B cell (primary cell): ENCODE results near the gene MUC3A. TPM values are rescaled to one million over a fixed set of nuclear protein-coding genes. Genes with fewer than 3 reads are reported as not detected.
"Not testable (repeated sequence)": the region's sequence is repeated elsewhere in the genome, so short reads cannot be mapped to it uniquely, and the experiment has no call there.

ENCODE experiments used
- ATAC-seq: fragments of 200-7000 bp; cut with Tn5 transposase; one replicate; pipeline ENCODE4 v1.10.0; 2021; ENCODE audit warnings: low read depth, mild to moderate bottlenecking, moderate number of reproducible peaks, moderate library complexity
- CTCF ChIA-PET: fragments of 350-600 bp; sonication (Branson Sonifier 250); formaldehyde crosslinking; loops from one replicate; lab custom pipeline; 2021; ENCODE audit warnings: antibody characterized with exemption, inconsistent platforms; lab: Charles Lee
- POLR2A ChIA-PET: fragments of 350-600 bp; sonication (Branson Sonifier 250); formaldehyde crosslinking; loops from one replicate; lab custom pipeline; 2021; ENCODE audit warnings: antibody characterized with exemption; lab: Charles Lee
- DNase-seq: peaks from one replicate; pipeline ENCODE4 v3.0.0; 2013
- H2AFZ ChIP-seq: 2 replicates; pipeline ENCODE4 v1.6.1; 2012; ENCODE audit warnings: mild to moderate bottlenecking, low read depth, low read length; ENCODE audit not compliant: insufficient read depth, poor library complexity, severe bottlenecking
- H3K27ac ChIP-seq, 2 donors: 1 replicate in 1 of 2; 2 replicates in 1 of 2; pipeline ENCODE4 v1.5.1; 2012 to 2013; ENCODE audit warnings: low read length in 2 of 2, mild to moderate bottlenecking in 2 of 2, moderate library complexity in 1 of 2
- H3K27me3 ChIP-seq, 4 experiments: fragments of 200-600 bp in 1 of 4; sonication (generic) in 1 of 4; replicated peaks in 1 of 4; 1 replicate in 2 of 4; 2 replicates in 2 of 4; pipeline versions ENCODE4 v1.6.1 to v1.7.0; 2013 to 2016; ENCODE audit warnings: low read length in 3 of 4, mild to moderate bottlenecking in 2 of 4, mixed read lengths in 1 of 4, moderate library complexity in 1 of 4; ENCODE audit not compliant: insufficient read depth in 4 of 4, control insufficient read depth in 3 of 4; ENCODE audit errors: control extremely low read depth in 1 of 4
- H3K36me3 ChIP-seq, 2 experiments: replicated peaks in 1 of 2; 1 replicate in 1 of 2; 2 replicates in 1 of 2; pipeline versions ENCODE4 v1.6.1 to v1.7.1; 2013; ENCODE audit warnings: low read length in 1 of 2; ENCODE audit not compliant: insufficient read depth in 2 of 2, control insufficient read depth in 1 of 2; ENCODE audit errors: control extremely low read depth in 1 of 2, extremely low read depth in 1 of 2
- H3K4me1 ChIP-seq, 2 donors: fragments of 200-600 bp in 1 of 2; sonication (generic) in 1 of 2; 1 replicate in 1 of 2; 2 replicates in 1 of 2; pipeline versions ENCODE4 v1.5.1 to v1.6.1; 2013 to 2017; ENCODE audit warnings: low read length in 2 of 2; ENCODE audit not compliant: control insufficient read depth in 2 of 2, insufficient read depth in 2 of 2
- H3K4me2 ChIP-seq: replicated peaks from 2 replicates; pipeline ENCODE3; 2012; ENCODE audit warnings: mild to moderate bottlenecking, low read depth, low read length; ENCODE audit not compliant: poor library complexity, severe bottlenecking
- H3K4me3 ChIP-seq, 5 experiments: fragments of 200-600 bp in 1 of 5; sonication (generic) in 1 of 5; 1 replicate in 3 of 5; 2 replicates in 2 of 5; pipeline versions ENCODE4 v1.5.1 to v1.7.0; 2011 to 2016; ENCODE audit warnings: low read length in 4 of 5, mild to moderate bottlenecking in 4 of 5, low read depth in 2 of 5, control low read depth in 1 of 5, moderate library complexity in 1 of 5; ENCODE audit not compliant: insufficient read depth in 1 of 5; ENCODE audit errors: control extremely low read depth in 1 of 5, extremely low read depth in 1 of 5
- H3K79me2 ChIP-seq: fragments of 200-600 bp; sonication (generic); one replicate; pipeline ENCODE4 v1.6.0; 2016; ENCODE audit warnings: low read length; ENCODE audit not compliant: control insufficient read depth, insufficient read depth
- H3K9ac ChIP-seq: fragments of 200-600 bp; sonication (generic); 2 replicates; pipeline ENCODE4 v1.6.1; 2017; ENCODE audit warnings: mild to moderate bottlenecking, low read length, moderate library complexity
- H3K9me3 ChIP-seq, 3 donors: one replicate each; pipeline versions ENCODE4 v1.6.1 to v1.7.1; 2013; ENCODE audit warnings: low read length in 2 of 3; ENCODE audit not compliant: control insufficient read depth in 2 of 3, insufficient read depth in 1 of 3; ENCODE audit errors: control extremely low read depth in 1 of 3
- H4K20me1 ChIP-seq: 2 replicates; pipeline ENCODE4 v1.6.0; 2012; ENCODE audit warnings: mild to moderate bottlenecking, low read length; ENCODE audit not compliant: insufficient read depth, control insufficient read depth, poor library complexity, severe bottlenecking
- H3K27ac Mint-ChIP-seq: one replicate; pipeline ENCODE4 v1.8.0; 2021; ENCODE audit warnings: mixed read lengths
- H3K27me3 Mint-ChIP-seq: one replicate; pipeline ENCODE4 v1.8.0; 2021; ENCODE audit warnings: mixed read lengths
- H3K4me1 Mint-ChIP-seq: one replicate; pipeline ENCODE4 v1.8.0; 2021; ENCODE audit warnings: mixed read lengths
- H3K4me3 Mint-ChIP-seq: one replicate; pipeline ENCODE4 v1.8.0; 2021; ENCODE audit warnings: mixed read lengths
- H3K9me3 Mint-ChIP-seq: one replicate; pipeline ENCODE4 v1.8.0; 2022; ENCODE audit warnings: mixed read lengths; ENCODE audit not compliant: insufficient read depth
- CTCF ChIP-seq: fragments of 200-600 bp; IDR thresholded peaks from one replicate; pipeline ENCODE4 v1.8.0; 2022; ENCODE audit warnings: antibody characterized with exemption, mild to moderate bottlenecking
- EZH2 ChIP-seq: IDR thresholded peaks from 2 replicates; pipeline ENCODE4 v1.6.1; 2012; ENCODE audit warnings: borderline replicate concordance, low read depth, mild to moderate bottlenecking, moderate library complexity, low read length; ENCODE audit not compliant: insufficient read depth, poor library complexity, severe bottlenecking
- WGBS: methylation state at CpG from one replicate; pipeline ENCODE4 v1.1.5; 2013; ENCODE audit warnings: missing lambda C conversion rate; ENCODE audit not compliant: insufficient coverage; 5-methylcytosine and 5-hydroxymethylcytosine counted together
- intact Hi-C: fragments of 100-400 bp; cut with micrococcal nuclease; formaldehyde crosslinking; loops from one replicate; pipeline ENCODE4 v1.10.0; 2022
- polyA plus RNA-seq: library from polyadenylated mRNA; depleted of rRNA; stranded (reverse); fragments of >200 nt; gene quantifications from 2 replicates; pipeline ENCODE4 v1.2.3, GENCODE V29; 2012
- total RNA-seq, 2 donors: library from RNA; stranded (reverse); fragments of 120-200 nt in 1 of 2; gene quantifications; 1 replicate in 1 of 2; 2 replicates in 1 of 2; pipeline versions ENCODE4 v1.2.3 to v1.2.4, GENCODE V29; 2013 to 2022

MUC3A gene
- total and polyA plus RNA-seq, 2 donors (not counting 1 experiment from before 2014, with no cell fraction given): not detected

GRCh38 chr7:100936167-100936566 lies 13.2 kb upstream of the MUC3A start:
- H3K4me3 Mint-ChIP-seq, H3K9me3 Mint-ChIP-seq, H2AFZ ChIP-seq, CTCF ChIA-PET, H3K79me2 ChIP-seq, H4K20me1 ChIP-seq, H3K36me3 ChIP-seq, DNase-seq, H3K4me1 ChIP-seq, H3K27ac Mint-ChIP-seq, H3K27ac ChIP-seq, H3K27me3 ChIP-seq, H3K4me1 Mint-ChIP-seq, H3K4me2 ChIP-seq, H3K9ac ChIP-seq, ATAC-seq, intact Hi-C loops, H3K4me3 ChIP-seq: not testable (repeated sequence)
- peaks cover 2 to 42% (median 3%) of the 10 kb centered on the region in 3 donors for H3K9me3 ChIP-seq
- WGBS: 98% methylated on average over 5 of the region's 7 CpGs
- POLR2A ChIA-PET: interaction anchor here (0.7 kb wide), 1 partner anchor 21 kb away, joined by 3 read pairs; no protein-coding TSS in a partner anchor
- H3K27me3 Mint-ChIP-seq: peaks cover 13% of the 10 kb centered on the region

DNA sequence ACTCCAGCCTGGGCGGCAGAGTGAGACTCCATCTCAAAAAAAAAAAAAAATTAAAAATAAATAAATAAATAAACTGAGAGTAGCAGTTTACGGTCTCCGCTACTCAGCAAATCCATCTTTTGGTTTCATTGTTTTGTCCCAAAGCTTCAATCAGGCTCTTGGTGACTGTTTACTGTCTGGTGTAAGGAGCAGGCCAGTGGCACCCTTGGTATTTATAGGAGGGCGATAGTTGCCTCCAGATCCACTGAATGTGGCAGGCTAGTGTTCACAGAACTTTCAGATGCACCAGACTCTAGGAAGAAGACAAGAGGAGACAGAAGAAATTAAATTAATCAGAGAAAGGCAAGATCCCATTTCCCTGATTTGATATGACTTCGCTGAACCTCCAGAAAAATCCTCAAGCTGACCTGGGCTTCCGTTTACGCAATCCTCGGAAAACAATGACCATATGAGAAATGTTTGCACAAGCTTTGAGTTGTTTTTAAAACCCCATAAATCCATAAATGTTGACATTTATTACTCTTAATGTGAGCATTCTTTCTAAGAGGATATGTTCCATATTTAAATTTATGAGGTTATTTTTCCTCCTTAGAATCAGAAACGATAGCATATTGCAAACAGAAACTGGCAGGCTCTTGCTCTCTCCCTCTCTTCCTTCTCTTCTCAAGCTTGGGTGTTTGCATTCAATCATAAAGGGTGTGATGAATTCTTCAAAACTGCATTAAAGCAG lies 7.1 kb upstream of the MUC3A start:
- POLR2A ChIA-PET: no interaction called here
- Mint-ChIP-seq H3K27ac (no peak overlapping the region), H3K4me1 (no peaks in the 10 kb centered on the region)

More for the DNA sequence above, 7.1 kb upstream of the MUC3A start:
- WGBS: 93% methylated on average over 3 of the region's 9 CpGs
- Histone ChIP-seq H3K9ac (no peak overlapping the region), H3K9me3 (peaks cover 2 to 26% (median 6%) of the 10 kb centered on the region in 3 donors), H3K79me2 (no peaks in the 10 kb centered on the region), H2AFZ (no peak overlapping the region), H4K20me1 (no peaks in the 10 kb centered on the region), H3K4me1 (no peaks in the 10 kb centered on the region), H3K36me3 (no peaks in the 10 kb centered on the region), H3K27ac (no peak overlapping the region), H3K27me3 (peaks cover 0 to 11% (median 0%) of the 10 kb centered on the region in 4 experiments), H3K4me2 (no peak overlapping the region), H3K4me3 (no peak overlapping the region)
- no peak for TF ChIP-seq EZH2
- no peak for TF ChIP-seq CTCF
- CTCF ChIA-PET: no interaction called here
- DNase-seq (no peak), ATAC-seq (no peak)
- H3K9me3 Mint-ChIP-seq: peaks cover 6% of the 10 kb centered on the region
- H3K27me3 Mint-ChIP-seq: peaks cover 26% of the 10 kb centered on the region
- intact Hi-C loops: no loop called here
- H3K4me3 Mint-ChIP-seq: no peak overlapping the region
